Subcutaneous adipose tissue (tissue), 4 donors: ENCODE results near the gene MIPOL1. TPM values are rescaled to one million over a fixed set of nuclear protein-coding genes. Genes with fewer than 3 reads are reported as not detected.

Source experiments
- CTCF ChIP-seq: fragments of 450-650 bp; IDR thresholded peaks from one replicate; pipeline ENCODE4 v1.5.1; 2016; ENCODE audit warnings: low read depth, mild to moderate bottlenecking, control low read depth, antibody characterized with exemption, moderate library complexity
- total RNA-seq, 4 donors: library from RNA; depleted of rRNA; stranded (reverse); fragments of >200 nt; gene quantifications; one replicate each; pipeline ENCODE4 v1.1.0, GENCODE V29; 2016

The MIPOL1 gene
- total RNA-seq, 4 donors from 2014 or later, result 7.6 to 20.9 (median 11.1) TPM

- no peak for TF ChIP-seq CTCF
Measured at GRCh38 chr14:37583358-37584210, 385.8 kb downstream of the MIPOL1 start.

GRCh38 chr14:37584211-37585100 is 386.7 kb downstream of the MIPOL1 start:
- no peak for TF ChIP-seq CTCF

- TF ChIP-seq CTCF, result no peak
Measured at GRCh38 chr14:37585101-37585511, 387.4 kb downstream of the MIPOL1 start.

- no peak for TF ChIP-seq CTCF
Measured at GRCh38 chr14:37585971-37586796, 388.4 kb downstream of the MIPOL1 start.

GRCh38 chr14:37586797-37587130 is 389.0 kb downstream of the MIPOL1 start:
- no peak for TF ChIP-seq CTCF

GRCh38 chr14:37587131-37587803 is 389.5 kb downstream of the MIPOL1 start:
- TF ChIP-seq CTCF, result no peak
